DOHH2 (cell line): ENCODE results near the gene SEMA6C.

ENCODE experiments used
- CTCF ChIP-seq: fragments of 200-600 bp; sonication (generic); IDR thresholded peaks from one replicate; pipeline ENCODE4 v1.5.1; 2014; ENCODE audit warnings: antibody characterized with exemption, mild to moderate bottlenecking, low read depth, low read length; ENCODE audit not compliant: poor library complexity, severe bottlenecking
- EZH2phosphoT487 ChIP-seq: fragments of 200-600 bp; sonication (generic); IDR thresholded peaks from 2 replicates; pipeline ENCODE4 v1.6.1; 2017; ENCODE audit warnings: borderline replicate concordance, mild to moderate bottlenecking, antibody characterized with exemption, low read length, moderate library complexity, mixed read lengths

- TF ChIP-seq CTCF (no peak), EZH2phosphoT487 (no peak)
Measured at GRCh38 chr1:151143057-151143435, 3.4 kb downstream of the SEMA6C start.
